Keratinocyte (primary cell): ENCODE data around the gene VPS41. TPM values are rescaled to one million over a fixed set of nuclear protein-coding genes. Genes with fewer than 3 reads are reported as not detected.

ENCODE experiments used
- DNase-seq: peaks from one replicate; pipeline ENCODE4 v3.0.0-alpha.2; 2011; ENCODE audit warnings: low read depth, missing footprints, low spot score
- FAIRE-seq: peaks from 2 replicates; lab custom pipeline; 2011; peaks lifted over from hg19 to GRCh38; lab: Jason Lieb, UNC
- H2AFZ ChIP-seq: 2 replicates; pipeline ENCODE4 v1.6.0; 2012; ENCODE audit warnings: low read length, control low read depth, inconsistent platforms; ENCODE audit not compliant: control insufficient read depth
- H3K27ac ChIP-seq: 2 replicates; pipeline ENCODE4 v1.5.1; 2011; ENCODE audit warnings: low read length; ENCODE audit not compliant: control insufficient read depth, insufficient read depth
- H3K27me3 ChIP-seq: 3 replicates; pipeline ENCODE4 v1.6.0; 2011; ENCODE audit warnings: low read length; ENCODE audit not compliant: control insufficient read depth, insufficient read depth; ENCODE audit errors: extremely low read depth
- H3K36me3 ChIP-seq, 2 experiments: 2 replicates in 1 of 2; 3 replicates in 1 of 2; pipeline ENCODE4 v1.5.1; 2011; ENCODE audit warnings: low read length in 2 of 2, mild to moderate bottlenecking in 1 of 2; ENCODE audit not compliant: control insufficient read depth in 2 of 2, insufficient read depth in 2 of 2; ENCODE audit errors: extremely low read depth in 1 of 2
- H3K4me1 ChIP-seq: 3 replicates; pipeline ENCODE4 v1.5.1; 2011; ENCODE audit warnings: low read length; ENCODE audit not compliant: control insufficient read depth, insufficient read depth; ENCODE audit errors: extremely low read depth
- H3K4me2 ChIP-seq: 3 replicates; pipeline ENCODE4 v1.6.0; 2011; ENCODE audit warnings: low read depth, low read length; ENCODE audit not compliant: control insufficient read depth, insufficient read depth; ENCODE audit errors: extremely low read depth
- H3K4me3 ChIP-seq, 3 experiments: fragments of 200-600 bp in 1 of 3; sonication (generic) in 1 of 3; 2 replicates in 2 of 3; 3 replicates in 1 of 3; pipeline ENCODE4 v1.5.1; 2011 to 2016; ENCODE audit warnings: low read length in 3 of 3, mild to moderate bottlenecking in 3 of 3, control low read depth in 2 of 3, inconsistent platforms in 1 of 3, low read depth in 1 of 3, mixed read lengths in 1 of 3, mixed run types in 1 of 3, moderate library complexity in 1 of 3; ENCODE audit not compliant: control insufficient read depth in 2 of 3, insufficient read depth in 2 of 3; ENCODE audit errors: extremely low read depth in 1 of 3
- H3K79me2 ChIP-seq: 2 replicates; pipeline ENCODE4 v1.6.0; 2012; ENCODE audit warnings: low read length; ENCODE audit not compliant: control insufficient read depth, insufficient read depth
- H3K9ac ChIP-seq: 3 replicates; pipeline ENCODE4 v1.6.0; 2011; ENCODE audit warnings: low read length; ENCODE audit not compliant: control insufficient read depth, insufficient read depth; ENCODE audit errors: extremely low read depth
- H3K9me1 ChIP-seq: 3 replicates; pipeline ENCODE4 v1.6.0; 2011; ENCODE audit warnings: low read length; ENCODE audit not compliant: control insufficient read depth, insufficient read depth; ENCODE audit errors: extremely low read depth
- H3K9me3 ChIP-seq: 2 replicates; pipeline ENCODE4 v1.5.1; 2012; ENCODE audit warnings: low read depth, low read length; ENCODE audit not compliant: control insufficient read depth
- H4K20me1 ChIP-seq: 3 replicates; pipeline ENCODE4 v1.6.0; 2011; ENCODE audit warnings: low read length; ENCODE audit not compliant: control insufficient read depth, insufficient read depth; ENCODE audit errors: extremely low read depth
- EZH2 ChIP-seq: IDR thresholded peaks from one replicate; pipeline ENCODE4 v1.6.1; 2012; ENCODE audit warnings: inconsistent platforms, mild to moderate bottlenecking, low read length, moderate library complexity
- dilution Hi-C: fragments of 300-500 bp; cut with MboI; formaldehyde crosslinking; loops from one replicate; pipeline ENCODE4 v1.7.0; 2020; ENCODE audit warnings: low sequenced_read_pairs; ENCODE audit not compliant: extremely low pct_ligation_motif_present
- polyA plus RNA-seq, 5 experiments: library from polyadenylated mRNA; depleted of rRNA in 3 of 5; stranded (reverse) in 3 of 5; stranded (forward) in 1 of 5; unstranded in 1 of 5; fragments of >200 nt; gene quantifications; 1 replicate in 1 of 5; 2 replicates in 3 of 5; 3 replicates in 1 of 5; pipeline versions ENCODE4 v1.2.1 to v1.2.3, GENCODE V29; 2011 to 2012; ENCODE audit warnings: missing spikeins in 2 of 5, low read depth in 1 of 5, low replicate concordance in 1 of 5
- TF ChIP-seq, protein P1 (sequence below), 3 experiments: IDR thresholded peaks in 1 of 3; conservative IDR thresholded peaks in 1 of 3; optimal IDR thresholded peaks in 1 of 3; 2 replicates in 2 of 3; 3 replicates in 1 of 3; pipeline versions ENCODE3 to v1.5.1; 2011; ENCODE audit warnings: low read length in 3 of 3, mild to moderate bottlenecking in 3 of 3, moderate library complexity in 2 of 3, control low read depth in 1 of 3, inconsistent platforms in 1 of 3; ENCODE audit not compliant: insufficient read depth in 2 of 3; ENCODE audit errors: extremely low read depth in 1 of 3

Gene VPS41
- polyA plus RNA-seq, 1 donor (not counting 4 experiments of a cell fraction or from before 2014, with no cell fraction given): 38.1 TPM

DNA sequence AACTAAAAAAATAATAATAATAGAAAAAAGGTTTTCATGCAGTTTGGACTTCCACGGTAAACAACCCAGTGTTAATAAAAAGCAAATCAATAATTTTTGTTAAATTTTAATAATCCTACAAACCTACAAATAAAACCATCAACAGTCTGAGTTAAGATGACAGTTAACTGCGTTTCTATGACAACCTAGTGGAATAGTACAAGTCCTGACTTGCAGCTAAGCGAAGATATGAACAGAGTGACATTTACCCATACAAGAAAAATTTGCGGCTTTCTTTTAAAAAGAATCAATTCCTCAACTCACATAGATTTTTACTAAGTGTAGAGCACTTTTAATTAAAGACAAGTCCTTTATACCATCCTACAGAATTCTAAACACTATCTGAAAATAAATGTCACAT, 35.6 kb downstream of the VPS41 start:
- H4K20me1 ChIP-seq: no peaks in the 10 kb centered on the region
- H3K36me3 ChIP-seq: no peaks in the 10 kb centered on the region
- no peak for DNase-seq
- dilution Hi-C loops: no loop called here
- no peak overlapping the region for H3K9ac ChIP-seq
- no peaks in the 10 kb centered on the region for H3K4me1 ChIP-seq
- H3K27me3 ChIP-seq: no peaks in the 10 kb centered on the region
- H2AFZ ChIP-seq: no peak overlapping the region
- no peak overlapping the region for H3K27ac ChIP-seq
- no peak overlapping the region for H3K4me3 ChIP-seq
- H3K9me1 ChIP-seq: no peaks in the 10 kb centered on the region
- peaks cover 3% of the 10 kb centered on the region for H3K79me2 ChIP-seq
- TF ChIP-seq, protein P1, sequence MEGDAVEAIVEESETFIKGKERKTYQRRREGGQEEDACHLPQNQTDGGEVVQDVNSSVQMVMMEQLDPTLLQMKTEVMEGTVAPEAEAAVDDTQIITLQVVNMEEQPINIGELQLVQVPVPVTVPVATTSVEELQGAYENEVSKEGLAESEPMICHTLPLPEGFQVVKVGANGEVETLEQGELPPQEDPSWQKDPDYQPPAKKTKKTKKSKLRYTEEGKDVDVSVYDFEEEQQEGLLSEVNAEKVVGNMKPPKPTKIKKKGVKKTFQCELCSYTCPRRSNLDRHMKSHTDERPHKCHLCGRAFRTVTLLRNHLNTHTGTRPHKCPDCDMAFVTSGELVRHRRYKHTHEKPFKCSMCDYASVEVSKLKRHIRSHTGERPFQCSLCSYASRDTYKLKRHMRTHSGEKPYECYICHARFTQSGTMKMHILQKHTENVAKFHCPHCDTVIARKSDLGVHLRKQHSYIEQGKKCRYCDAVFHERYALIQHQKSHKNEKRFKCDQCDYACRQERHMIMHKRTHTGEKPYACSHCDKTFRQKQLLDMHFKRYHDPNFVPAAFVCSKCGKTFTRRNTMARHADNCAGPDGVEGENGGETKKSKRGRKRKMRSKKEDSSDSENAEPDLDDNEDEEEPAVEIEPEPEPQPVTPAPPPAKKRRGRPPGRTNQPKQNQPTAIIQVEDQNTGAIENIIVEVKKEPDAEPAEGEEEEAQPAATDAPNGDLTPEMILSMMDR (optimal IDR thresholded peaks at IDR 0.05 in 1 of 3, IDR thresholded peaks at IDR 0.05 in 1 of 3, conservative IDR thresholded peaks at IDR 0.05 in 1 of 3; ENCODE audit: extremely low read depth in 1 of 3, insufficient read depth in 2 of 3, low read length in 3 of 3): no peak
- no peak for TF ChIP-seq EZH2
- no peaks in the 10 kb centered on the region for H3K9me3 ChIP-seq
- FAIRE-seq: no peak
- H3K4me2 ChIP-seq: no peak overlapping the region

GRCh38 chr7:38872202-38872601, 36.8 kb downstream of the VPS41 start:
- Histone ChIP-seq H3K4me3 (no peak overlapping the region), H3K9ac (no peak overlapping the region), H2AFZ (no peak overlapping the region), H3K27ac (no peak overlapping the region), H3K27me3 (no peaks in the 10 kb centered on the region), H4K20me1 (no peaks in the 10 kb centered on the region), H3K36me3 (peaks cover 0 to 3% of the 10 kb centered on the region in 2 experiments), H3K9me3 (no peaks in the 10 kb centered on the region), H3K4me1 (no peaks in the 10 kb centered on the region), H3K9me1 (no peaks in the 10 kb centered on the region), H3K79me2 (no peaks in the 10 kb centered on the region), H3K4me2 (no peak overlapping the region)
- FAIRE-seq (peak; percentile 43), DNase-seq (no peak)
- dilution Hi-C loops: no loop called here
- TF ChIP-seq EZH2: no peak
- TF ChIP-seq, protein P1 (optimal IDR thresholded peaks at IDR 0.05 in 1 of 3, IDR thresholded peaks at IDR 0.05 in 1 of 3, conservative IDR thresholded peaks at IDR 0.05 in 1 of 3; ENCODE audit: extremely low read depth in 1 of 3, insufficient read depth in 2 of 3, low read length in 3 of 3): no peak
